HG02840 (cell line): ENCODE data around the gene SLC2A5.
"Not testable (repeated sequence)": the region's sequence is repeated elsewhere in the genome, so short reads cannot be mapped to it uniquely, and the experiment has no call there.

Experiments
- ATAC-seq: cut with Tn5 transposase; IDR thresholded peaks from one replicate; pipeline ENCODE4 v1.9.1; 2021; ENCODE audit warnings: mild to moderate bottlenecking, moderate library complexity, moderate number of reproducible peaks; ENCODE audit not compliant: unreplicated experiment, low FRiP score

Gene SLC2A5, protein sequence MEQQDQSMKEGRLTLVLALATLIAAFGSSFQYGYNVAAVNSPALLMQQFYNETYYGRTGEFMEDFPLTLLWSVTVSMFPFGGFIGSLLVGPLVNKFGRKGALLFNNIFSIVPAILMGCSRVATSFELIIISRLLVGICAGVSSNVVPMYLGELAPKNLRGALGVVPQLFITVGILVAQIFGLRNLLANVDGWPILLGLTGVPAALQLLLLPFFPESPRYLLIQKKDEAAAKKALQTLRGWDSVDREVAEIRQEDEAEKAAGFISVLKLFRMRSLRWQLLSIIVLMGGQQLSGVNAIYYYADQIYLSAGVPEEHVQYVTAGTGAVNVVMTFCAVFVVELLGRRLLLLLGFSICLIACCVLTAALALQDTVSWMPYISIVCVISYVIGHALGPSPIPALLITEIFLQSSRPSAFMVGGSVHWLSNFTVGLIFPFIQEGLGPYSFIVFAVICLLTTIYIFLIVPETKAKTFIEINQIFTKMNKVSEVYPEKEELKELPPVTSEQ

DNA sequence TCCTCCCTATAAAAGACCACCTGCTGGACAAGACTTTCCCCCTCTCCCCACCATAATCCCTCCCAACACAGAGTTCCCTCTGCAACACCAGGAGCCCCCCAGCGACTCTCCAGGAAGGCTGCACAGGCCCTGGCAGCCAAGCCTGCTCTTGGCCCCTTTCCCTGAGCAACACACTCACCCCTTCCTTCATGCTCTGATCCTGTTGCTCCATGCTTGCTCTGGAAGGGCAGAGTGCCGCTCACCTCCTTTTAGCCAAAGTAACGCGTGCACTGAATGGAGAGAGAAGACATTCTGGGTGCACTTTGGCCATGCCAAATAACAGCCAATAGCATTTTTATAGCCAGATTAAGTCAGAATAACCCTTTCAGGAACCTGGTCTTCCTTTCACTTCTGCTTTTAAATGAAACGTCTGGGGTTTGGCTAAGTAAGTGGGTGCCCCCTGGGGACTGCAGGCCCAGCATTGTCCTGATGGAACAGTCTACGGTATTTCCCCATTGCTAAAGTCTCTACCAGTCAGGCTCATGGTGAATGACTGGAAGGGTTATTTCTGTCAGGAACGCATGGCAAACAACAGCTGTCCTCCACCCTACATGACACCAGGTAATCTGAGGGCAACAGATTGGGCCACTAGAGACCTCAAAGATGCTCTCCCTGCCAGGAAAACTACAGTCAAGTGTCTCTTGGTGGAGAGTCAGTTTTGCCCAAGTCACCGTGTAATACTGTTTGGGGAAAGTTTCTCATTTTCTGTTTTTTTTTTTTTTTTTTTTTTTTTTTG is at the start of gene SLC2A5:
SLC2A5 (minus strand) TSS at position 310 of the 775 bp plus-strand sequence; CDS start at position 211, 99 bp downstream.
- ATAC-seq: peak; percentile 85

DNA sequence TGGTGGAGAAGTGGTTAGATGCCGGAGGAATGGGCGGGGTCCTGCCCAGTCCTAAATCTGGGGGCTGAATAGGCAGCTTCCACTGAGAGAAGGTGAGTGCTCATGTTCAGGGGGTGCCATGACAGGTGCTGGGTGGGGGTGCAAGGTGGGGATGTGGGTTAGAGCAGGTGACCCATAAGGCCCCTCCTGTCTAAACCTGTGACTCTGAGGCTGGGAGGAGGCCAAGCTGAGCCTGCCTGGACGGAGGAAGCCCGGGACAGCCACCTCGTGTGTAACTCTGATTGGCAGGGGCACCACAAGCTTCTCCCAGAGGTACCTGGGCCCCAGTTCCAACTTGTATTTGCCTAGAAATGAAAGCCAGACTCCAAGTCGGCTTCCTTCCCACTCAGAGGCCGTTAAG is 48.8 kb upstream of the SLC2A5 start:
- no peak for ATAC-seq

DNA sequence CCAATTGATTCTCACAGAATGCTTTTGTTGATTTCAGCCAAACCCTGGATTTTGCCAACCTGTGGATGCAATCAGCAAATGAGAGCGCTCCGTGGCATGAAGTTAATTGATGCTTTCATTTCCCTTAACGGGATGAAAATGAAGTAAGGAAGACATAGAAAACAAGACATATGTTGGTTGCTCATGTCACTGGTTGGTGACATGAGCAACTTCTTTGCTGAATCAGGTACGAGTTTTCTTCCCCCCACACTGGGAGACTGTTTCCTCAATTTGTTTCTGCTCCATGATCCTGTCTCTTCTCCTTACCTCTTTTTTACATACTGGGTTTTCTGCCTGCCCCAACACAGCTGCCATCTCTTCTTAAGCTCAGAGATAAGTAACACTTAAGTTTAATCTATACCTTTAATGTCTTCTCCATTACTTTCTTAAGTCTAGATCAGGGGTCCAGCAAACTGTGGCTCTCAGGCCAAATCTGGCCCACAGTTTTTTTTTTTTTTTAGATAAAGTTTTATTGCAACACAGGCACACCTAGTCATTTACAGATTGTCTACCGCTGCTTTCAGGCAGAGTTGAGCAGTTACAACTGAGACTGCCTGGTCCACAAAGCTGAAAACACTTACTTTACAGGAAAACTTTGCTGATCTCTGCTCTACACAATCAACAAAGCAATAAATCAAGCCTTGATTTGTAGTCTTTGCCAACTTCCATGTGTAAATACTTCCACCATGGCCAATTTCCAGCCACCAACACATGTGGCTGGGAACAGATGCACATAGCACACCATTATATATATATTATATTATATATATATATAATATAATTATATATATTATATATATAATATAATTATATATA is 46.1 kb upstream of the SLC2A5 start:
- no peak for ATAC-seq

DNA sequence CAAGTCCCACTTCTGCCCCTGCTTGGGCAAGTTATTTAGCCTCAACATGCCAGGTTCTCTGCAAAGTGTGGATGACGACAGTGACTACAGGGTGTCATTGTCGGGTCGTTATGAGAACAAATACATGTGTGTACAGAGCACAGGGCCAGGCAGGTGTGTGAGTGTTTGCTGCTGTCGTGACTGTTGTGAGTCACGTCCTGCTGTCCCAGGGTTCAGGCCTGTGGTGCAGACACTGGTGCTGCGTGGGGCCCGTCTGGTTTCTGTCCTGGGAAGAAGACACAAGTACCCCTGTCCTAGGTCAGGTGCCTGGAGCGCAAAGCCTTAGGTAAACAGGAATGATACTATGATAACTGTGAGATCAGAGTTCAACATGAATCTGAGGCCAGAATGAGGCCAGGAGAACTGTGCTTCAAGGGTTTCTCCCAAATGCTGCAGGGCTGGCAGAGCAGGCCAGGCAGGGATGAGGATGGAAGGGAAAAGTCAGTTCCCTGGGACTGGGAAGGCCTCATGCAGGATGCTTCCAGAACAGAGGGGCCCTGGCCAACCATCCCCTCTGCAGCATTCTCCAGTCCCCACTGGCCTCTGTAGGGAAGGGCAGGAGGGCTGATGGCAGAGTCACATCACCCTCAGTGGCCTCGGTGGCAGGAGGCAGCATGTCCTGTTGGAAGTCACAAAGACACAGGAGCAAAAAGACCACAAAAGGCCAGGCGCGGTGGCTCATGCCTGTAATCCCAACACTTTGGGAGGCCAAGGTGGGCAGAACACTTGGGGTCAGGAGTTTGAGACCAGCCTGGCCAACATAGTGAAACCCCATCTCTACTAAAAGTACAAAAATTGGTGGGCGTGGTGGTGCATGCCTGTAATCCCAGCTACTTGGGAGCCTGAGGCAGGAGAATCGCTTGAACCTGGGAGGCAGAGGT is 43.8 kb upstream of the SLC2A5 start:
- no peak for ATAC-seq

DNA sequence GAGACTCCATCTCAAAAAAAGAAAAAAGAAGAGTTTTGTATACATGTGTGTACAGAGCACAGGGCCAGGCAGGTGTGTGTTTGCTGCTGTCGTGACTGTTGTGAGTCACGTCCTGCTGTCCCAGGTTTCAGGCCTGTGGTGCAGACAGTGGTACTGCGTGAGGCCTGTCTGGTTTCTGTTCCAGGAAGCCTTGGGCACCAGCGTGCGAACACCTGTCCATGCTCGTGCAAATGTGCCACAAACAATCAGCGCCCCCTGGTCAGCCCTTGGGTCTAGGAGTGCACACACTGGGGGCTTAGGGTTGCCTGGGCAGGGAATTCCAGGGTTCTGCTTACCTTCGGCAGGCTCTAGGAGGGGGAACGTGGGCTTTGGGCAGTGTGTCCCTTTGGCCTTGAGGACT is 42.5 kb upstream of the SLC2A5 start:
- no peak for ATAC-seq

DNA sequence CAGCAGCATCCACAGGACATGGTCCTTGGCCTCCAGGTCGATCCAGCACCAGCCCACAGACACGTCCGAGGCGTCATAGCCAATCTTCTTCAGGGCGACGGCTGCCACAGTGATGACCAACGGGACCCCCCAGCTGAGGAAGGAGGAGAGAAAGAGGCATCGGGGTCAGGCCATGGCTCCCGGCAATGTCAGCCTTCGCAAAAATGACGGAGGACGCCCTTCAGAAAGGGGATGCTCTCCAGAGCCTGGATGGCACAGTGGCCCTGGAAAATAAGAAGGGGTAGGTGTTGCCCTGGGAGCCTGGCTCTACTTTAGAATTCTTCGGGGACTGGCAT is 41.9 kb upstream of the SLC2A5 start:
- no peak for ATAC-seq

DNA sequence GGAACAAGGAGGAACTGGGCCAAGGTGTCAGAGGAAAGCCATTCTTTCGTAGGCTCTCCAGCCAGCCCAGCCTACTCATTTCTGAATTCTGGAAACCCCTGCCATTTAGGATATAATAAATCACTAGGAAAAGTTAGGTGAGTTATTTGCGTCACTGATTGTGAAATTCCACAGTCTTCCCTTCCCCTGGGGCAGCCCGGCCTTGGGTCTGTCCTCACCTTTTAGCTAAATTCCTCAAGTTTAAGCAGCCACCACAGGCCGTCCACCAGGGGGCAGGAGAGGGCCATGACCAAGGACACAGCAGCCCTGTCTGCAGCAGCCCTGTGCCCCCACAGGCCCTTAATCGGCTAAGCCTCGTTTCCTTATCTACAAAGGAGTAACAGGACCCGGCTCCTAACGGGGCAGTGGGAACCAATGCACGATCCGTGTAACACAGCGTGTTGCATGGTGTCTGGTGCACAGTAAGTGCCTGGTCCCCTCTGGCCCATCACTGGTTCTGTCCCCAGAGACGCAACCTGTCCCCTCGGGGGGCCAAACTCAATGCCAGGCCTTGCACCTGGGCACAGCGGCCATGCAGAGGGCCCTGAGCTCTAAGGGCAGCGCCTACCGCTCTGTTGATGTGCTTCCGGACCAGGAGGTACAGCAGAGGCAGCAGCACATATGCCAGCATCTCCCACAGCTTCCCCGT is 41.4 kb upstream of the SLC2A5 start:
- ATAC-seq: no peak

DNA sequence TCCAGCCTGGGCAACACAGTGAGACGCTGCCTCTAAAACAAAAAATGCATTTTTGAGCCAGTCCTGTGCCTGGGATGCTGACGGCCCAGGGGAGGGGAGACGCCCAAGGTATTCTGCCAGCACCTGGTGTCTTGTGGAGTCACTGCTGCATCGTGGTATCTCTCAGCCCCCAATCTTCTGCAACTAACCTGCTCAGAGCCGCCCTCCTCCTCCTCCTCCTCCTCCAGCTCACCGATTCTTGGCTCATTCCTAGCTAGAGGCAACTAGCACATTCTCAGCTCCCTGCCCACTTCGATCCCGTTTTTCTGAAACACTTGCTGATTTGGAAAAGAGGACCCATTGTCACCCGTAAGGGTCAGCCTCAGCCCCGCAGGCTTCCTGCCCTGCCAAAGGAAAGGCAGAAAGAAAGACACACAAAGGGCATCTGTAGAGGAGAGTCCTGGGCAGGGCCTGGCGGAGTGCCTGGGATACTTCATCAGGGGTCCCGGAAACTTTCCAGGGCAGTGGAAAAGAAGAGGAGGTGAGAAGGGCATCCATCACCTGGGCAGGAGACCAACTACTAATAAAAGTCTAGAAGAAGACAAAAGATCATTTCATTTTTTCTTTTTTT is 38.7 kb upstream of the SLC2A5 start:
- ATAC-seq: no peak

DNA sequence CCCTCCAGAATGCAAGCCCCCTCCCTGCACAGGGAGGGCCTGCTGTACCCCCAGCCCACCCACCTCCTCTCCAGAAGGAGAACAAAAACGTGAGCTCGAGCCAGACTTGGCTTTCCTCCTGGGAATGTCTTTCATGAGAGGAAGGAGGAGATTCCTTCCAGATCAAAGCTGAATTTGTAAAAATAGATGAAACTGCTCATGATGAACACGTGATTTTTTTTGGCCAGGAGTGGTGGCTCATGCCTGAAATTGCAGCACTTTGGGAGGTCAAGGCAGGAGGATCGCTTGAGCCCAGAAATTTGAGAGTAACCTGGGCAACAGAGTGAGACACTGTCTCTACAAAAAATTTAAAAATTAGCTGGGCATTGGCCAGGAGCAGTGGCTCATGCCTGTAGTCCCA is 37.7 kb upstream of the SLC2A5 start:
- ATAC-seq: no peak

DNA sequence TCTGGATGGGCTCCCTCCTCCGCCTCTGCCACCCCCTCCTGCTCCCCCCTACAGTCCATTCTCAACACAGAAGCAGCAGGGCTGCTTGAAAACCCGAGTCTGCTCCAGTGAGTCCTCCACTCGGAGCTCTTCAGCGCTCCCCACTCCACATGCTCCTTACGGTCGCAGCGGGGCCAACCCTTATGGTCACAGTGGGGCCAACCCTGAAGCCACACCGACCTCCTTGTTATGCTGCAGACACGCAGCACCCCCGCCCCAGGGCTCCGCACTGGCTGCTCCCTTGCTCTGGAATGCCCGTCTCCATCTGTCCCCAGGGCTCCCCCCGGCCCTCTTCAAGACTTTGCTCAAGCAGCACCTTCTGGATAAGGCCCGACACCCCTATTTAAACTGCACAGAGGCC is 36.9 kb upstream of the SLC2A5 start:
- ATAC-seq: no peak

DNA sequence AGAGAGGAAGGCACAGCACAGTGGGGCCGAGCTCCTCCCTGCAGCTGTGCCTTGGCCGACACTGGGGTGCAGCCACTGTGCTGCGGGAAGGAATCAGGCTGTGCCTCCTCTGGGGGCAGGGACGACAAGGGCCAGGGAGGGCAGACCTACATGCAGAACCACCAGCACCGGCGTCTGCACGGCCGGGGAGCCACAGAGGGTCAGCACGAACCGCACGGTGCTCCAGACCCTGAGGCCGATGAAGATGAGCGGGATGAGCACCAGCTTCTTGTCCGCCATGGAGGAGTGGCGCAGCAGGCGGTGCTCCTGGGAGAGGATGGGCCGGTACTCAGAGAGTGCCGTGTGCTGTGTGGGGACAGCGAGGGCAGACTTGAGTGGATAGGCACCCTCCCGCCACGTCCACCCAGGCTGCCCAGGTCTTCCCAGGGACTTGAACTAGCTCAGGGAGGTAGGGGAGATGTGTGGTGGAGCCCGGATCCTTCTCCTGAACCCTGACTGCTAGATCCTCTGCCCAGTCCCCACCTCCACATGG is 36.0 kb upstream of the SLC2A5 start:
- ATAC-seq: no peak

DNA sequence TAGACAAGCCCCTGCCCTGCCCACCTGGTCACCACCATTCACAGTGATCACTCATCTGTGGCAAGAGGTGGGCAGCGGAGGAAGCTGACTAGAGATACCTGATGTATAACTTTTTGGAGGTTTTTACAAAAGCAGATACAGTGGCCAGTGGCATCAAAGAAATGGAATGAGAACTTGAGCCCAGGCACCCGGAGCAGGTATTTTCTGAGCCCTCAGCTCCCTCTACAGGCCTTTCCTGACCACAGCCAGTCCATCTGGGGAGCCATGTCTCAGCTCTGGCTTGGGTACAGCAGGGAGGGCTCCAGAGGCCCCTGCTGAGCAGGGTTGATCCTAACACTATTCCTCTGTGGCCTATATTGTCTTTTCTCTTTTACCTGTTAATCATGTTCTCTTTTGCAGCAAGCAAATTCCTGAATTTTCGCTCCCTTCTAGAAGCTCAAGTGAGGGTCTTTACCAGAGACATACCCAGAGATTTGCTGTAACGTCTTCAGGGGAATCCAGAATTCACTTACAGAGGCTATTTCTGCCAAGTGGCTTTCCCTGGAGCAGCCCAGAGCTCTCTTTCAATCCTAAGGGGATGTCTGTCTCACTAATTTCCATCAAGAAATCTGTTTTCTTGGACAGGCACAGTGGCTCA is 32.2 kb upstream of the SLC2A5 start:
- ATAC-seq: no peak

DNA sequence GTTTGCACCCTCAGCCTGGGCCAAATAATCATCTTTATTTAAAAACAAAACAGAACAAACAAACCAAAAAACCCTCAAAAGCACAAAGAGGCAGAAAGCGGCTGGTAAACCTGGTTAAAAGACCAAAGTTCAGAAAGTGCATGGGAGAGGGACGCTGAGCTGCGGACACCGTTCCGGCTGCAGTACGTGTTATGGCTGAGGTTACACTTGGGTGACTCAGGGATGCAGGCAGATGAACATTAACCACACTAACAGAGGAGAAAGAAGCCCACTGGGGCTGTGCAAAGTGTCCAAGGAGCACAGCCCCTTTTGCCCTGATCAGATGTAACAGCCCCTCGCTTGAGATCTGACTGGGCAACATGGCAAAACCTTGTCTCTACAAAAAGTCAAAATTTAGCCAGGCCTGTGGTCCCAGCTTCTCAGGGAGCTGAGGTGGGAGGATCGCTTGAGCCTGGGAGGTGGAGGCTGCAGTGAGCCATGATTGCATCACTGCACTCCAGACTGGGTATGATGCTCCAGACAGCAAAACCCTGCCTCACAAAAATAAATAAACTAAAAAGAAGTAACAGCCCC is 31.1 kb upstream of the SLC2A5 start:
- no peak for ATAC-seq

DNA sequence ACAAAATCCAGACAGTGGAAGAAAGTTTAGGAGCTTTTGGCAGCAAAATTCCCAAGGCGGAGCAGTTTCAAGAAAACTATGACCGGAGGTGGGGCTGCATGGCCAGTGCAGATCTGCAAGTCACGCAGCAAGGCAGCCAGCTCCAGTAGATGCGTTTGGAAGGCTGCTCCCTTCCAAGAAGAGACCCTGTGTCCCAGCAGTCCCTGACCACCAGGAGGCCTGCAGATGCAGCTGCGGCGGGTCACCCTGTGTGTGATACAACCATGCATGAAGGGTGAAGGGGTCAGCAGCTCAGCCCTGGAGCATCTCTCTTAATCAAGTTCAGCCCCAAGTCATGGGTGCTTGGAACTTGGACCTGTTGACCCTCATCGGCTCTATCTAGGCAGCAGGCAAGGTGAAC is 30.1 kb upstream of the SLC2A5 start:
- no peak for ATAC-seq

DNA sequence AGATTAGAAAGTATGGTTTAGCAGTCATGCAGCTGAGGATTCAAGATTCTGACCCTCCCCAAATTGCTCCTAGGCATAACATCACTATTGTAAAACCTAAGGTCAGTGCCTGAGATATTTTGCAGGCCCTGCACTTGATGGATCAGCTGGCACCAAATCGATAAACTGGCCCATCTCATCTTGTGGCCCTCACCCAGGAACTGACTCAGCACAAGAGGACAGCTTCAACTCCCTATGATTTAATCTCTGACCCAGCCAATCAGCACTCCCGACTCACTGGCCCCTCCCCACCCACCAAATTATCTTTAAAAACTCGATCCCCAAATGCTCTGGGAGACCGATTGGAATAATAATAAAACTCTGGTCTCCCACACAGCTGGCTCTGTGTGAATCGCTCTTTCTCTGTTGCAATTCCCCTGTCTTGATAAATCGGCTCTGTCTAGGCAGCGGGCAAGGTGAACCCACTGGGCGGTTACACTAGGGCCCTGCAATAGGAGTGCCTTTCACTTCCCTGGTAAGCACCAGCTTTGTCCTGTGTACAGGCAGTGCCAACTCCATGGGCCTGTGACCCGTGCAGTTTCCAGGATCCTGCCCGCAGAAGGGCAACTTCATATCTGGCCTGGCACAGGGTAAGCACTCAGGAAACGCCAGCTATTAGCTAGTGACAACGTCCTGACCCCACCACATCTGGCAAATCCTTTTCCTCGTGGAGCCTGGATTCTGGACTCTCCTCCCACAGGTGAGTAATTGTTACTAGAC is 28.7 kb upstream of the SLC2A5 start:
- ATAC-seq: no peak

DNA sequence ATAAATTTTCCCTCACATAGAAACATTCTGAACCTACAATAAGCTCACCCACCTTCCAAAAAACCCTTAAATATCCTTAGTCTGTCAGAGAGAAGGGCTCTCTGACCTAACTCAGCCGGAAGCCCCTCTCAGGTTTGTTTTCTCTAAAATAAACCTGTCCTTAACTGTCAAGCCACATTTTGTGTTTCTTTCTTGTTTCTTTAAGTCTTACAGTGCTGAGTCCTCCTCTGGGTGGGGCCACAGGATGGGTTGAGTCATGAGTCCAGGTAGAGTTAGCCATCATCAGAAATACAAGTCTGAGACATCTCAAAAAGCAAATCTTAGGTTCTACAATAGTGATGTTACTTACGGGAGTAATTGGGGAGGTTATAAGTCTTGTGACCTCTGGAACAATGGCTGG is 26.4 kb upstream of the SLC2A5 start:
- no peak for ATAC-seq

DNA sequence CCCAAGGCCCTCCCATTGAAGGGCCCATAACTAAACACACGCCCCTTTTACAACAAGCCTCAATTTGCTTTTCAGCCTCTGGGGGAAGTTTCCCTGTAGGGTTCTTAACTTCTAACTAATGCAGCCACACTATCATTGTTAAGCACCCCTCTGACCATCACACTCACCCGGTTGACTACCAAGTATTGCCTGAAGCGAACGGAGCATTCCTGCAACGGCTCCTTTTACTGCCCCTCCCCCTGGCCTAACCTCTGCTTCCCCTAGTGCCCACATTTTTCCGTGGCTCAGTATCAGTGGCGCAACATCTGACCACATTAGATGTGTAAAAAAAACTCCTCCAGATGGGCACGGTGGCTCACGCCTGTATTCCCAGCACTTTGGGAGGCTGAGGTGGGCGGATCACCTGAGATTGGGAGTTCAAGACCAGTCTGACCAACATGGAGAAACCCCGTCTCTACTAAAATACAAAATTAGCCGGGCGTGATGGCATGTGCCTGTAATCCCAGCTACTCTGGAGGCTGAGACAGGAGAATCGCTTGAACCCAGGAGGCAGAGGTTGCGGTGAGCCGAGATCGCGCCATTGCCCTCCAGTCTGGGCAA is 24.7 kb upstream of the SLC2A5 start:
- not testable (repeated sequence) for ATAC-seq
